A673 (cell line): ENCODE results near the gene MRPS2. TPM values are rescaled to one million over a fixed set of nuclear protein-coding genes. Genes with fewer than 3 reads are reported as not detected.

Experiments
- BruUV-seq: library from RNA; stranded (reverse); fragments of 400-500 nt; replicated peaks from 2 replicates; lab custom pipeline; 2021; lab: Mats Ljungman, UMichigan
- CTCF ChIA-PET: fragments of 300-600 bp; sonication (Branson Sonifier 250); formaldehyde crosslinking; loops from one replicate; lab custom pipeline; 2022; ENCODE audit warnings: antibody characterized with exemption; lab: Charles Lee
- POLR2A ChIA-PET: fragments of 300-600 bp; sonication (Branson Sonifier 250); formaldehyde crosslinking; loops from one replicate; lab custom pipeline; 2022; ENCODE audit warnings: antibody characterized with exemption; ENCODE audit not compliant: low non-redundant PET; lab: Charles Lee
- DNase-seq: peaks from one replicate; pipeline ENCODE4 v3.0.0-alpha.2; 2015; ENCODE audit warnings: low spot score
- H3K27ac ChIP-seq: fragments of 200-600 bp; sonication (generic); 2 replicates; pipeline ENCODE4 v1.5.1; 2016; ENCODE audit warnings: mixed run types, low read depth, mild to moderate bottlenecking, mixed read lengths, antibody characterized with exemption, low read length; ENCODE audit not compliant: poor library complexity, severe bottlenecking
- H3K27me3 ChIP-seq: fragments of 200-600 bp; sonication (generic); replicated peaks from 2 replicates; pipeline ENCODE4 v1.6.1; 2017; ENCODE audit warnings: mixed run types, low read depth, mild to moderate bottlenecking, mixed read lengths, antibody characterized with exemption, low read length; ENCODE audit not compliant: insufficient read depth, poor library complexity
- H3K36me3 ChIP-seq: fragments of 200-600 bp; sonication (generic); 2 replicates; pipeline ENCODE4 v1.6.1; 2016; ENCODE audit warnings: mixed run types, mild to moderate bottlenecking, mixed read lengths, antibody characterized with exemption, low read length; ENCODE audit not compliant: insufficient read depth, poor library complexity, severe bottlenecking
- H3K4me1 ChIP-seq: fragments of 200-600 bp; sonication (generic); 2 replicates; pipeline ENCODE4 v1.6.1; 2017; ENCODE audit warnings: mixed run types, mild to moderate bottlenecking, mixed read lengths, antibody characterized with exemption, low read length; ENCODE audit not compliant: insufficient read depth, poor library complexity, severe bottlenecking
- H3K4me3 ChIP-seq: fragments of 200-600 bp; sonication (generic); 2 replicates; pipeline ENCODE4 v1.5.1; 2016; ENCODE audit warnings: low read depth, mixed run types, mild to moderate bottlenecking, mixed read lengths, low read length; ENCODE audit not compliant: poor library complexity, severe bottlenecking
- H3K9me3 ChIP-seq: fragments of 200-600 bp; sonication (generic); 2 replicates; pipeline ENCODE4 v1.6.1; 2016; ENCODE audit warnings: mixed run types, low read depth, mild to moderate bottlenecking, mixed read lengths, antibody characterized with exemption, low read length; ENCODE audit not compliant: poor library complexity, severe bottlenecking
- EZH2 ChIP-seq: fragments of 200-600 bp; sonication (generic); IDR thresholded peaks from 2 replicates; pipeline ENCODE4 v1.6.1; 2017; ENCODE audit warnings: borderline replicate concordance, low read depth, mild to moderate bottlenecking, mixed read lengths, antibody characterized with exemption, low read length; ENCODE audit not compliant: poor library complexity, severe bottlenecking
- intact Hi-C: fragments of 100-400 bp; cut with micrococcal nuclease; formaldehyde crosslinking; loops from one replicate; pipeline ENCODE4 v1.10.0; 2022; ENCODE audit not compliant: unreplicated experiment
- total RNA-seq: library from RNA; stranded (reverse); gene quantifications from 2 replicates; pipeline ENCODE4 v1.2.3, GENCODE V29; 2021
- TF ChIP-seq, protein P1 (sequence below): fragments of 300-800, 200-600 bp; sonication (generic); conservative IDR thresholded peaks from 2 replicates; pipeline ENCODE4 v1.5.1; 2017; ENCODE audit warnings: low read depth, mild to moderate bottlenecking, antibody characterized with exemption, low read length, moderate library complexity, mixed read lengths

The MRPS2 gene
- total RNA-seq, 1 experiment from 2014 or later, result 88.8 TPM

DNA sequence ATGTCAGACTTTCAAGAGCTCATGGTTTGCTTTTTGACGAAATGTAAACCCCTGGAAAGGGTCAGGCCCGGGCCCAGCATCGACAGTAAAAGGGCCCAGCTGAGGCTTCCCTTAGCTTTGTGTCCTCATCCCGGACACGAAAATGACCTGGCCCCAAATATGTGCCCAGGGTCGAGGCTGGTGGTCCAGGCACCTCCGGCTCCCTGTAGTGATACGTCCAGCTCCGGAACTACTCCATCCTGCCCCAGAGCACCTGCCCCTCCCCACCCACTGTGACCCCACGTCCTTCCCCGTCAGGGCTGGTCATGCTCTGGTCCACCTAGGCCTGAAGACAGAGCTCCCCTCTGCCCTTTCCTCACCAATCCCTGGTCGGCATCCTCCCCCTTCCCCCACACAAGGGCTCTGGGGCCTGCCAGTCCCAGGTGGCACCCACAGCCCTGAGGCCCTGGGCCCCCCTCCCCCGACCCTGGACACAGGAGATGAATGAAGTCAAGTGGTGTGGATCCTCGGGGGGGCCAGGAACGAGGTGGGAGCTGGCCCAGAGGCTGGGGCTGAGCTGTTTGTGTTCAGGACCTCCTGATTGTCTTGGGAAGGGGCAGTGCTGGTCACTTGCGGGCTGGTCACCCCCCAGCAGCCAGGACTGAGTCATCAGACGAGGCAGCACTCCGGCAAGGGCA lies 51.7 kb downstream of the MRPS2 start:
- Histone ChIP-seq H3K4me3 (no peak overlapping the region), H3K27me3 (no peaks in the 10 kb centered on the region), H3K36me3 (no peaks in the 10 kb centered on the region), H3K27ac (no peak overlapping the region), H3K4me1 (no peaks in the 10 kb centered on the region), H3K9me3 (no peaks in the 10 kb centered on the region)
- POLR2A ChIA-PET, result no interaction called here
- TF ChIP-seq EZH2, result no peak
- TF ChIP-seq, protein P1, sequence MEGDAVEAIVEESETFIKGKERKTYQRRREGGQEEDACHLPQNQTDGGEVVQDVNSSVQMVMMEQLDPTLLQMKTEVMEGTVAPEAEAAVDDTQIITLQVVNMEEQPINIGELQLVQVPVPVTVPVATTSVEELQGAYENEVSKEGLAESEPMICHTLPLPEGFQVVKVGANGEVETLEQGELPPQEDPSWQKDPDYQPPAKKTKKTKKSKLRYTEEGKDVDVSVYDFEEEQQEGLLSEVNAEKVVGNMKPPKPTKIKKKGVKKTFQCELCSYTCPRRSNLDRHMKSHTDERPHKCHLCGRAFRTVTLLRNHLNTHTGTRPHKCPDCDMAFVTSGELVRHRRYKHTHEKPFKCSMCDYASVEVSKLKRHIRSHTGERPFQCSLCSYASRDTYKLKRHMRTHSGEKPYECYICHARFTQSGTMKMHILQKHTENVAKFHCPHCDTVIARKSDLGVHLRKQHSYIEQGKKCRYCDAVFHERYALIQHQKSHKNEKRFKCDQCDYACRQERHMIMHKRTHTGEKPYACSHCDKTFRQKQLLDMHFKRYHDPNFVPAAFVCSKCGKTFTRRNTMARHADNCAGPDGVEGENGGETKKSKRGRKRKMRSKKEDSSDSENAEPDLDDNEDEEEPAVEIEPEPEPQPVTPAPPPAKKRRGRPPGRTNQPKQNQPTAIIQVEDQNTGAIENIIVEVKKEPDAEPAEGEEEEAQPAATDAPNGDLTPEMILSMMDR, result no peak
- intact Hi-C loops, result no loop called here
- DNase-seq, result no peak
- no TSS peak for BruUV-seq
- CTCF ChIA-PET, result no interaction called here

DNA sequence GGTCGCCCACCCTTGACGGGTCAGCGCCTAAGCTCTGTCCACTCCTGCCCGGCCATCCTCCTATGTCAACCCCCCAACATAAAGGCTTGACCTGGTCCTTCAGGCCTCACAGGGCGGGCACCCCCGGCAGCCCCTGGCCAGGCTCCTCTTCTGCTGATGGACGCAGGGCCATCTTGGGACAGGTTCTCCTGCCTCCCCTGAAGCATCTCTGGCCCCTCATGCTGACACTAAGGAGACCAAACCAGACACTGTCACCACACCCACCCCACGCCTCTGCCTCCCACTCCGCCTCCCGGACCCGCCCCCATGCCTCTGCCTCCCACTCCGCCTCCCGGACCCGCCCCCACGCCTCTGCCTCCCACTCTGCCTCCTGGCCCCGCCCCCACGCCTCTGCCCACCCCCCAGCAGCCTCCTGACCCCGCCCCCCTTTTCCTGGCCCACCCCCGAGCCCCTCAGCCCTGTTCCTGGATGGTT lies 52.3 kb downstream of the MRPS2 start:
- DNase-seq, result peak; percentile 11
- intact Hi-C loops, result no loop called here
- POLR2A ChIA-PET, result no interaction called here
- Histone ChIP-seq H3K4me3 (no peak overlapping the region), H3K9me3 (no peaks in the 10 kb centered on the region), H3K36me3 (no peaks in the 10 kb centered on the region), H3K27me3 (no peaks in the 10 kb centered on the region), H3K4me1 (no peaks in the 10 kb centered on the region), H3K27ac (no peak overlapping the region)
- CTCF ChIA-PET, result interaction anchor here (0.9 kb wide), 1 partner anchor 154 kb away, joined by 4 read pairs; no protein-coding TSS in a partner anchor
- BruUV-seq, result no TSS peak
- TF ChIP-seq, protein P1, result no peak
- TF ChIP-seq EZH2, result no peak

Other genes with a start within 250 kb of the MRPS2 start
- 7.4 and 9.6 TPM in 2 replicates for gene PPP1R26, start 20.9 kb upstream of the MRPS2 start, total RNA-seq
- gene LCN1, start 20.8 kb downstream of the MRPS2 start, total RNA-seq, result not detected in 2 replicates
- gene OBP2A, start 45.4 kb downstream of the MRPS2 start, total RNA-seq, result not detected in 2 replicates
- not detected in 2 replicates for gene PAEP, start 61.1 kb downstream of the MRPS2 start, total RNA-seq
- gene GLT6D1, start 138.9 kb downstream of the MRPS2 start, total RNA-seq, result not detected in 2 replicates
- gene LCN9, start 162.6 kb downstream of the MRPS2 start, total RNA-seq, result not detected in 2 replicates
- not detected in 2 replicates for gene SOHLH1, start 198.8 kb downstream of the MRPS2 start, total RNA-seq
- gene KCNT1, start 201.5 kb downstream of the MRPS2 start, total RNA-seq, result 0.31 TPM in 1 of 2 replicates, not detected in the other